HepG2 (cell line): ENCODE measurements around the gene TUBE1. TPM values are rescaled to one million over a fixed set of nuclear protein-coding genes. Genes with fewer than 3 reads are reported as not detected.

Experiments used
- ATAC-seq: fragments of 200-7000 bp; cut with Tn5 transposase; 3 replicates; pipeline ENCODE4 v1.9.1; 2020; ENCODE audit warnings: mild to moderate bottlenecking, moderate library complexity
- BruUV-seq: library from RNA; stranded (reverse); fragments of 400-500 nt; replicated peaks from 2 replicates; lab custom pipeline; 2021; lab: Mats Ljungman, UMichigan
- CTCF ChIA-PET: fragments of 300-600 bp; formaldehyde crosslinking; extraction: SDS; loops from one replicate; lab custom pipeline; 2021; ENCODE audit warnings: low total read pairs, inconsistent platforms, low intra/inter-chr PET ratio; lab: Yijun Ruan, JAX
- POLR2A ChIA-PET: fragments of 350-600 bp; sonication (Branson Sonifier 250); formaldehyde crosslinking; loops from one replicate; lab custom pipeline; 2020; ENCODE audit warnings: antibody characterized with exemption, inconsistent platforms; lab: Yijun Ruan, JAX
- DNase-seq: peaks from one replicate; pipeline ENCODE4 v3.0.0-alpha.2; 2015; ENCODE audit warnings: low spot score
- FAIRE-seq: peaks from 3 replicates; lab custom pipeline; 2011; peaks lifted over from hg19 to GRCh38; lab: Jason Lieb, UNC
- H2AFZ ChIP-seq: one replicate; pipeline ENCODE4 v1.6.1; 2011; ENCODE audit warnings: low read length, inconsistent platforms
- H3K27ac ChIP-seq: fragments of 300-600 bp; 3 replicates; pipeline ENCODE4 v1.8.0; 2011; ENCODE audit warnings: mixed run types, mild to moderate bottlenecking, mixed read lengths, low read length, inconsistent platforms; ENCODE audit not compliant: insufficient read depth; ENCODE audit errors: extremely low read length
- H3K27me3 ChIP-seq, 2 experiments: fragments of 200-600 bp in 1 of 2; 2 replicates in 1 of 2; 3 replicates in 1 of 2; pipeline versions ENCODE4 v1.6.0 to v1.8.0; 2011; ENCODE audit warnings: low read length in 2 of 2, mild to moderate bottlenecking in 2 of 2, moderate library complexity in 2 of 2, inconsistent platforms in 1 of 2; ENCODE audit not compliant: insufficient read depth in 2 of 2, control insufficient read depth in 1 of 2
- H3K36me3 ChIP-seq, 2 experiments: fragments of 200-600 bp in 1 of 2; replicated peaks in 1 of 2; 2 replicates in 1 of 2; 3 replicates in 1 of 2; pipeline versions ENCODE4 v1.5.1 to v1.8.0; 2011; ENCODE audit warnings: low read length in 2 of 2, inconsistent platforms in 1 of 2; ENCODE audit not compliant: insufficient read depth in 2 of 2, control insufficient read depth in 1 of 2
- H3K4me1 ChIP-seq: 2 replicates; pipeline ENCODE4 v1.5.1; 2012; ENCODE audit warnings: low read length, inconsistent platforms; ENCODE audit not compliant: insufficient read depth
- H3K4me2 ChIP-seq: 2 replicates; pipeline ENCODE4 v1.6.0; 2011; ENCODE audit warnings: low read depth, low read length, inconsistent platforms
- H3K4me3 ChIP-seq, 3 experiments: fragments of 200-600 bp in 1 of 3; sonication (generic), shearing (Covaris generic) in 1 of 3; replicated peaks in 1 of 3; 2 replicates each; pipeline ENCODE4 v1.5.1; 2011 to 2016; ENCODE audit warnings: low read length in 3 of 3, inconsistent platforms in 2 of 3, low read depth in 2 of 3, mild to moderate bottlenecking in 2 of 3, control low read depth in 1 of 3, mixed read lengths in 1 of 3; ENCODE audit not compliant: insufficient read depth in 1 of 3
- H3K79me2 ChIP-seq: one replicate; pipeline ENCODE4 v1.6.1; 2011; ENCODE audit warnings: low read length, inconsistent platforms; ENCODE audit not compliant: insufficient read depth
- H3K9ac ChIP-seq: 2 replicates; pipeline ENCODE4 v1.6.0; 2011; ENCODE audit warnings: mild to moderate bottlenecking, low read depth, low read length, inconsistent platforms; ENCODE audit not compliant: insufficient read depth
- H3K9me3 ChIP-seq: 2 replicates; pipeline ENCODE4 v1.5.1; 2012; ENCODE audit warnings: mild to moderate bottlenecking, low read length
- H4K20me1 ChIP-seq: 2 replicates; pipeline ENCODE4 v1.6.0; 2011; ENCODE audit warnings: inconsistent platforms, mild to moderate bottlenecking, low read length, moderate library complexity; ENCODE audit not compliant: insufficient read depth
- ATF4 ChIP-seq, 2 experiments: fragments of 450-650 bp in 1 of 2; sonication (generic) in 1 of 2; formaldehyde crosslinking; IDR thresholded peaks; 2 replicates each; pipeline versions ENCODE4 v1.5.0 to v1.8.0; 2020 to 2022; ENCODE audit warnings: mild to moderate bottlenecking in 1 of 2, missing genetic modification reagents in 1 of 2
- BRCA1 ChIP-seq: sonication (generic); formaldehyde crosslinking; IDR thresholded peaks from 2 replicates; pipeline ENCODE4 v1.4.0; 2020; ENCODE audit warnings: missing genetic modification reagents
- CREB1 ChIP-seq, 2 experiments: fragments of 450-650 bp in 1 of 2; IDR thresholded peaks; 2 replicates each; pipeline ENCODE4 v1.6.1; 2016 to 2017; ENCODE audit warnings: control low read depth in 1 of 2, mild to moderate bottlenecking in 1 of 2, missing compliant biosample characterization in 1 of 2, missing genetic modification characterization in 1 of 2
- ELF1 ChIP-seq: sonication (generic); formaldehyde crosslinking; IDR thresholded peaks from 2 replicates; pipeline ENCODE4 v1.4.0; 2020; ENCODE audit warnings: missing genetic modification reagents
- GATAD2A ChIP-seq: IDR thresholded peaks from 2 replicates; pipeline ENCODE4 v1.6.1; 2016
- KAT7 ChIP-seq: IDR thresholded peaks from 2 replicates; pipeline ENCODE4 v1.6.1; 2018; ENCODE audit warnings: borderline replicate concordance, missing compliant biosample characterization
- KDM5A ChIP-seq: fragments of 200-600 bp; sonication (generic); IDR thresholded peaks from 2 replicates; pipeline ENCODE4 v1.7.0; 2018; ENCODE audit warnings: antibody characterized with exemption, mild to moderate bottlenecking, low read length, borderline replicate concordance
- MAFK ChIP-seq, 2 experiments: IDR thresholded peaks in 1 of 2; conservative IDR thresholded peaks in 1 of 2; 2 replicates each; pipeline ENCODE4 v1.6.1; 2011; ENCODE audit warnings: improper control_type of control experiment in 2 of 2, low read length in 2 of 2
- SIN3A ChIP-seq: IDR thresholded peaks from 2 replicates; pipeline ENCODE4 v1.6.1; 2011; ENCODE audit warnings: low read depth, mild to moderate bottlenecking, control low read depth, low read length, borderline replicate concordance
- STAG1 ChIP-seq: sonication (generic); formaldehyde crosslinking; IDR thresholded peaks from 2 replicates; pipeline ENCODE4 v1.4.0; 2020; ENCODE audit warnings: missing genetic modification reagents
- TFDP2 ChIP-seq: sonication (generic); formaldehyde crosslinking; IDR thresholded peaks from 2 replicates; pipeline ENCODE4 v1.4.0; 2020; ENCODE audit warnings: missing genetic modification reagents
- ZBTB38 ChIP-seq: sonication (generic); formaldehyde crosslinking; IDR thresholded peaks from 2 replicates; pipeline ENCODE4 v1.5.1; 2020; ENCODE audit warnings: mild to moderate bottlenecking, missing genetic modification reagents
- ZFP36L1 ChIP-seq: sonication (generic); formaldehyde crosslinking; IDR thresholded peaks from 2 replicates; pipeline ENCODE4 v1.8.0; 2022; ENCODE audit warnings: mild to moderate bottlenecking, missing genetic modification reagents, moderate library complexity
- ZMYM4 ChIP-seq: sonication (generic); formaldehyde crosslinking; IDR thresholded peaks from 2 replicates; pipeline ENCODE4 v1.8.1; 2023; ENCODE audit warnings: mild to moderate bottlenecking, missing genetic modification reagents
- ZNF124 ChIP-seq: sonication (generic); formaldehyde crosslinking; IDR thresholded peaks from 2 replicates; pipeline ENCODE4 v1.4.0; 2020; ENCODE audit warnings: missing genetic modification reagents
- ZNF678 ChIP-seq: sonication (generic); formaldehyde crosslinking; IDR thresholded peaks from 2 replicates; pipeline ENCODE4 v1.4.0; 2020; ENCODE audit warnings: mild to moderate bottlenecking, missing genetic modification reagents
- WGBS: methylation state at CpG from one replicate; pipeline ENCODE4 v1.1.6; 2017; ENCODE audit warnings: low lambda C conversion rate; 5-methylcytosine and 5-hydroxymethylcytosine counted together
- in situ Hi-C: cut with HindIII; loops from 2 replicates; pipeline ENCODE4 v1.10.0; 2017; ENCODE audit warnings: low pct_unique_long_range_greater_than_20kb; ENCODE audit not compliant: extremely low pct_ligation_motif_present
- intact Hi-C: fragments of 100-400 bp; cut with micrococcal nuclease; formaldehyde crosslinking; loops from one replicate; pipeline ENCODE4 v1.10.0; 2022; ENCODE audit not compliant: unreplicated experiment
- polyA plus RNA-seq, 8 experiments: library from polyadenylated mRNA; depleted of rRNA in 3 of 8; stranded (reverse) in 7 of 8; unstranded in 1 of 8; fragments of >200 nt; fragmentation: Illumina TruSeq in 4 of 8; extraction: Trizol in 4 of 8; gene quantifications; 2 replicates each; pipeline versions ENCODE4 v1.2.1 to v1.2.3, GENCODE V29; 2011 to 2016; ENCODE audit warnings: low read depth in 4 of 8, missing spikeins in 1 of 8, mixed read lengths in 1 of 8; ENCODE audit not compliant: insufficient read depth in 1 of 8
- total RNA-seq, 5 experiments: library from RNA; depleted of rRNA; stranded (reverse); fragments of >200 nt; fragmentation: Illumina TruSeq; extraction: Trizol; gene quantifications; 2 replicates each; pipeline ENCODE4 v1.2.3, GENCODE V29; 2016; ENCODE audit warnings: low read depth in 1 of 5

TUBE1 gene
- total and polyA plus RNA-seq, 2 of the 13 experiments (the other 11 are each of a cell fraction or from before 2014, with no cell fraction given), result 17.3 to 22.6 TPM

GRCh38 chr6:112087916-112088315 is 634 bp upstream of the TUBE1 start:
- H3K79me2 ChIP-seq, result no peaks in the 10 kb centered on the region
- no peaks in the 10 kb centered on the region for H4K20me1 ChIP-seq
- peak overlapping the region; percentile 74 for H3K9ac ChIP-seq
- H3K4me3 ChIP-seq, result peak overlapping the region; percentile 75 to 97 (median 89)
- H2AFZ ChIP-seq, result peak overlapping the region; percentile 95
- no peak for FAIRE-seq
- 4% methylated on average over 7 of the region's 7 CpGs for WGBS
- H3K4me2 ChIP-seq, result peak overlapping the region; percentile 80
- H3K27me3 ChIP-seq, result no peaks in the 10 kb centered on the region; a peak in 1 of 5 replicates
- POLR2A ChIA-PET, result interaction anchor here (0.6 to 1.4 kb wide), 4 partner anchors 10 to 482 kb away, joined by 3 to 8 read pairs (median 3); no protein-coding TSS in a partner anchor
- no peak for DNase-seq
- H3K9me3 ChIP-seq, result no peaks in the 10 kb centered on the region
- no peaks in the 10 kb centered on the region; a peak in 1 of 5 replicates for H3K36me3 ChIP-seq
- H3K27ac ChIP-seq, result peak overlapping the region; percentile 63
- H3K4me1 ChIP-seq, result peaks cover 10% of the 10 kb centered on the region
- intact Hi-C loops, result loop anchor here (1.0 to 5.0 kb wide), 2 partner anchors 59 to 75 kb away; no protein-coding TSS in a partner anchor
- in situ Hi-C loops, result loop anchor here (5.0 kb wide), 1 partner anchor 74 kb away; no protein-coding TSS in a partner anchor
- BruUV-seq, result TSS peak; percentile 84
- CTCF ChIA-PET, result no interaction called here
- TF ChIP-seq KDM5A, result peak; percentile 24; the same call in 1 of the 2 replicates
- no peak for TF ChIP-seq ZFP36L1 (CRISPR knock-in tag)
- TF ChIP-seq CREB1 (IDR thresholded peaks at IDR 0.05), result no peak
- TF ChIP-seq CREB1 (CRISPR knock-in tag; IDR thresholded peaks at IDR 0.05), result 0 out of 2 replicates have a peak, but pooled peaks have one; percentile 1
- peak; percentile 1; the same call in 1 of the 3 replicates for ATAC-seq

- Histone ChIP-seq H3K4me3 (peak overlapping the region; percentile 75 to 97 (median 89)), H3K9ac (peak overlapping the region; percentile 74), H3K27ac (peak overlapping the region; percentile 63), H3K27me3 (no peaks in the 10 kb centered on the region; a peak in 1 of 5 replicates), H3K36me3 (no peaks in the 10 kb centered on the region; a peak in 1 of 5 replicates), H2AFZ (peak overlapping the region; percentile 99), H4K20me1 (no peaks in the 10 kb centered on the region), H3K9me3 (no peaks in the 10 kb centered on the region), H3K4me1 (peaks cover 10% of the 10 kb centered on the region), H3K79me2 (no peaks in the 10 kb centered on the region), H3K4me2 (peak overlapping the region; percentile 80)
- ChIA-PET CTCF (interaction anchor here (1.2 kb wide), 1 partner anchor 76 kb away, joined by 3 read pairs; no protein-coding TSS in a partner anchor), POLR2A (interaction anchor here (1.1 to 1.4 kb wide), 2 partner anchors 11 to 58 kb away, joined by 3 to 8 read pairs; no protein-coding TSS in a partner anchor)
- under 1% methylated on average over 8 of the region's 8 CpGs for WGBS
- FAIRE-seq, result no peak
- intact Hi-C loops, result loop anchor here (1.0 to 5.0 kb wide), 2 partner anchors 61 to 77 kb away; no protein-coding TSS in a partner anchor
- peak; percentile 52 for DNase-seq
- BruUV-seq, result TSS peak; percentile 60
- in situ Hi-C loops, result loop anchor here (5.0 kb wide), 1 partner anchor 76 kb away; no protein-coding TSS in a partner anchor
- peak; percentile 80 for ATAC-seq
- peak in 1 of 2 experiments; percentile 92; a peak in 1 of 4 replicates for TF ChIP-seq ATF4 (CRISPR knock-in tag; IDR thresholded peaks at IDR 0.05)
- TF ChIP-seq MAFK (conservative IDR thresholded peaks at IDR 0.05 in 1 of 2, IDR thresholded peaks at IDR 0.05 in 1 of 2; ENCODE audit: low read length in 2 of 2), result no peak
- TF ChIP-seq KAT7 (CRISPR knock-in tag), result no peak
- TF ChIP-seq STAG1 (CRISPR knock-in tag), result peak; percentile 25
- 0 out of 2 replicates have a peak, but pooled peaks have one; percentile 6 for TF ChIP-seq GATAD2A (CRISPR knock-in tag)
- TF ChIP-seq SIN3A, result 0 out of 2 replicates have a peak, but pooled peaks have one; percentile 8
- TF ChIP-seq BRCA1 (CRISPR knock-in tag), result 0 out of 2 replicates have a peak, but pooled peaks have one; percentile 10
- no peak for TF ChIP-seq TFDP2
- no peak for TF ChIP-seq ELF1 (CRISPR knock-in tag)
- no peak for TF ChIP-seq ZMYM4
- no peak for TF ChIP-seq ZBTB38
- no peak for TF ChIP-seq ZNF678
- TF ChIP-seq ZNF124 (CRISPR knock-in tag), result no peak
Observed at GRCh38 chr6:112086744-112087135, 542 bp downstream of the TUBE1 start.
